ENCODE results near the gene MMP11. TPM values are rescaled to one million over a fixed set of nuclear protein-coding genes. Genes with fewer than 3 reads are reported as not detected.
A peak's percentile ranks its signal among the peaks of the same experiment; 100 is the strongest.

The MMP11 gene
- total and polyA plus RNA-seq, 2 of the 13 experiments (the other 11 are each of a cell fraction or from before 2014, with no cell fraction given): 8.9 to 28.6 TPM

GRCh38 chr22:23786752-23787599 lies 14.3 kb downstream of the MMP11 start, which contains the start of gene SMARCB1:
Gene SMARCB1, plus strand, starts transcription at chr22:23786966. Its CDS starts 204 bp downstream, at chr22:23787170.
- FAIRE-seq: no peak
- ChIA-PET POLR2A (interaction anchor here (0.6 to 7.1 kb wide), 7 partner anchors 12 to 70 kb away, joined by 3 to 201 read pairs (median 5); partner anchors contain the start of genes CHCHD10, MMP11 and SLC2A11), CTCF (ENCODE audit: low intra/inter-chr PET ratio, low total read pairs) (no interaction called here)
- no peaks in the 10 kb centered on the region for H3K27me3 ChIP-seq (ENCODE audit: control insufficient read depth in 1 of 2, insufficient read depth in 2 of 2, low read length in 2 of 2)
- no TSS peak for BruUV-seq (replicated peaks)
- peak within 1 kb of the TSS; percentile 99 for H3K4me2 ChIP-seq (ENCODE audit: low read depth, low read length)
- DNase-seq (ENCODE audit: low spot score): peak; percentile 70
- peak within 1 kb of the TSS; percentile 84 to 92 (median 90) for H3K4me3 ChIP-seq (replicated peaks in 1 of 3; ENCODE audit: insufficient read depth in 1 of 3, low read depth in 2 of 3, low read length in 3 of 3)
- peaks cover 71% of the 10 kb centered on the region for H3K4me1 ChIP-seq (ENCODE audit: insufficient read depth, low read length)
- WGBS (ENCODE audit: low lambda C conversion rate): 0% methylated on average over 17 of the region's 97 CpGs
- peaks cover 23% of the 10 kb centered on the region for H4K20me1 ChIP-seq (ENCODE audit: insufficient read depth, low read length)
- intact Hi-C loops (cut with micrococcal nuclease; ENCODE audit: unreplicated experiment): loop anchor here (5.0 kb wide), 1 partner anchor 70 kb away; the partner anchor contains the start of gene SLC2A11
- H3K9ac ChIP-seq (ENCODE audit: insufficient read depth, low read depth, low read length): peak within 1 kb of the TSS; percentile 99
- H3K27ac ChIP-seq (ENCODE audit: extremely low read length, insufficient read depth, low read length): peak within 1 kb of the TSS; percentile 99
- H2AFZ ChIP-seq (ENCODE audit: low read length): peak within 1 kb of the TSS; percentile 58
- peak; percentile 43 for ATAC-seq
- in situ Hi-C loops (cut with HindIII; ENCODE audit: extremely low pct_ligation_motif_present, low pct_unique_long_range_greater_than_20kb): no loop called here
- no peaks in the 10 kb centered on the region for H3K9me3 ChIP-seq (ENCODE audit: low read length)
- peaks cover 44% of the 10 kb centered on the region for H3K79me2 ChIP-seq (ENCODE audit: insufficient read depth, low read length)
- H3K36me3 ChIP-seq (replicated peaks in 1 of 2; ENCODE audit: control insufficient read depth in 1 of 2, insufficient read depth in 2 of 2, low read length in 2 of 2): peaks cover 4 to 7% of the 10 kb centered on the region in 2 experiments; a peak in 4 of 5 replicates
- no peak for TF ChIP-seq NR2F6 (IDR thresholded peaks at IDR 0.05)
- TF ChIP-seq NR2F6 (CRISPR knock-in tag; IDR thresholded peaks at IDR 0.05): no peak
- TF ChIP-seq MAF1 (CRISPR knock-in tag; IDR thresholded peaks at IDR 0.05; ENCODE audit: borderline replicate concordance): 0 out of 2 replicates have a peak, but pooled peaks have one; percentile 25
- no peak for TF ChIP-seq ATF6 (CRISPR knock-in tag; conservative IDR thresholded peaks at IDR 0.05)
- peak; percentile 60; the same call in 1 of the 2 replicates for TF ChIP-seq ARID4A (CRISPR knock-in tag; IDR thresholded peaks at IDR 0.05; ENCODE audit: borderline replicate concordance)
- TF ChIP-seq SIX4 (CRISPR knock-in tag; IDR thresholded peaks at IDR 0.05): no peak; the same call in 1 of the 2 replicates
- TF ChIP-seq NR2F1 (CRISPR knock-in tag; IDR thresholded peaks at IDR 0.05): no peak
- peak; percentile 92 for TF ChIP-seq ASH2L (IDR thresholded peaks at IDR 0.05; ENCODE audit: insufficient read length, low read depth, low read length)
- no peak for TF ChIP-seq PCBP2 (optimal IDR thresholded peaks at IDR 0.05; ENCODE audit: low read depth, low read length, poor library complexity, severe bottlenecking)
- TF ChIP-seq LRRFIP1 (CRISPR knock-in tag; conservative IDR thresholded peaks at IDR 0.05): no peak
- TF ChIP-seq DMAP1 (CRISPR knock-in tag; IDR thresholded peaks at IDR 0.05): peak; percentile 33; the same call in 1 of the 2 replicates
